Spinal cord (tissue), 4 donors: ENCODE data around the gene MYOM1. TPM values are rescaled to one million over a fixed set of nuclear protein-coding genes. Genes with fewer than 3 reads are reported as not detected.

Source experiments
- polyA plus RNA-seq, 2 donors: library from polyadenylated mRNA; unstranded; fragments of 120-200 nt; gene quantifications; one replicate each; pipeline ENCODE4 v1.2.1, GENCODE V29; 2013; ENCODE audit not compliant: insufficient read length in 2 of 2
- small RNA-seq: library from RNA; depleted of rRNA; stranded (forward); fragments of <200 nt; gene quantifications from one replicate; pipeline ENCODE3, GENCODE V24; 2014; ENCODE audit warnings: low replicate concordance
- total RNA-seq, 2 donors: library from RNA; depleted of rRNA in 1 of 2; stranded (reverse); fragments of 120-200 nt in 1 of 2; fragments of >200 nt in 1 of 2; gene quantifications; one replicate each; pipeline versions ENCODE4 v1.2.3 to v1.2.4, GENCODE V29; 2013 to 2014

MYOM1 gene
- total and polyA plus RNA-seq, 4 donors, result 9.2 to 15.4 (median 9.7) TPM

Small RNA genes within 50 kb of the gene (small RNA-seq; reads per million reads assigned to genes)
- gene RF00156 (not detected), gene RNU7-25P (not detected)

Other genes with a start within 250 kb of the MYOM1 start
- 10 to 100 TPM; 46.6 to 65.6 TPM for gene LPIN2, start 206.8 kb downstream of the MYOM1 start, total RNA-seq
- gene LPIN2, start 206.8 kb downstream of the MYOM1 start, polyA plus RNA-seq, result 10 to 100 TPM; 43.7 to 52.5 TPM
- gene MYL12A, start 27.8 kb upstream of the MYOM1 start, total RNA-seq, result 100 to 1,000 TPM; 199 to 399 TPM
- gene MYL12A, start 27.8 kb upstream of the MYOM1 start, polyA plus RNA-seq, result 100 to 1,000 TPM in 1 of 2 donors, 10 to 100 TPM in 1; 93.7 to 117 TPM
- gene MYL12B, start 42.2 kb upstream of the MYOM1 start, total RNA-seq, result 100 to 1,000 TPM; 196 to 482 TPM
- gene MYL12B, start 42.2 kb upstream of the MYOM1 start, polyA plus RNA-seq, result 100 to 1,000 TPM; 244 to 249 TPM
- 10 to 100 TPM; 34.7 to 48.2 TPM for gene TGIF1, start 230.2 kb upstream of the MYOM1 start, total RNA-seq
- 10 to 100 TPM; 29.3 to 29.7 TPM for gene TGIF1, start 230.2 kb upstream of the MYOM1 start, polyA plus RNA-seq